Testis (tissue), 3 donors: ENCODE results near the gene RERE. TPM values are rescaled to one million over a fixed set of nuclear protein-coding genes. Genes with fewer than 3 reads are reported as not detected.

Experiments
- DNase-seq: peaks from one replicate; pipeline ENCODE4 v3.0.0-alpha.2; 2019
- H3K27ac ChIP-seq, 2 donors: fragments of 200-600 bp; sonication (generic); one replicate each; pipeline ENCODE4 v1.5.1; 2019
- H3K27me3 ChIP-seq: fragments of 200-600 bp; sonication (generic); one replicate; pipeline ENCODE4 v1.5.1; 2019
- H3K36me3 ChIP-seq: fragments of 200-600 bp; sonication (generic); one replicate; pipeline ENCODE4 v1.5.1; 2017; ENCODE audit warnings: low read depth; ENCODE audit errors: missing control alignments
- H3K4me1 ChIP-seq: fragments of 200-600 bp; sonication (generic); one replicate; pipeline ENCODE4 v1.5.1; 2019
- H3K4me3 ChIP-seq, 2 donors: fragments of 200-600 bp; sonication (generic); one replicate each; pipeline ENCODE4 v1.5.1; 2017 to 2019
- H3K9me3 ChIP-seq: fragments of 200-600 bp; sonication (generic); one replicate; pipeline ENCODE4 v1.5.1; 2017
- POLR2A ChIP-seq: fragments of 450-650 bp; IDR thresholded peaks from one replicate; pipeline ENCODE4 v1.6.1; 2017; ENCODE audit warnings: antibody characterized with exemption, mild to moderate bottlenecking, moderate library complexity
- WGBS, 2 donors: methylation state at CpG; one replicate each; pipeline ENCODE4 v1.1.5; 2018; 5-methylcytosine and 5-hydroxymethylcytosine counted together
- intact Hi-C: fragments of 100-400 bp; cut with DNase I; formaldehyde crosslinking; loops from one replicate; pipeline ENCODE4 v1.15.1; 2023; ENCODE audit warnings: low total_unique reads
- polyA plus RNA-seq: library from polyadenylated mRNA; stranded (reverse); fragments of 350-450 nt; fragmentation: Illumina TruSeq; extraction: RNeasy Lipid Tissue Mini Kit (QIAGEN cat#74804); gene quantifications from one replicate; pipeline ENCODE4 v1.2.3, GENCODE V29; 2014; ENCODE audit warnings: low read depth, low replicate concordance; ENCODE audit not compliant: insufficient read depth
- total RNA-seq, 2 donors: library from RNA; depleted of rRNA; stranded (reverse); fragments of >200 nt; gene quantifications; one replicate each; pipeline ENCODE4 v1.2.3, GENCODE V29; 2016
- TF ChIP-seq, protein P1 (sequence below), 3 experiments: fragments of 450-650 bp in 2 of 3; fragments of 200-600 bp in 1 of 3; sonication (generic) in 1 of 3; IDR thresholded peaks; one replicate each; pipeline ENCODE4 v1.5.1; 2016 to 2019; ENCODE audit warnings: antibody characterized with exemption in 3 of 3, mild to moderate bottlenecking in 2 of 3, moderate library complexity in 1 of 3

RERE gene
- total and polyA plus RNA-seq, 3 donors from 2014 or later: 90.8 to 229 (median 203) TPM

- Histone ChIP-seq H3K4me3 (no peak overlapping the region), H3K27ac (no peak overlapping the region), H3K4me1 (no peaks in the 10 kb centered on the region), H3K9me3 (no peaks in the 10 kb centered on the region), H3K27me3 (no peaks in the 10 kb centered on the region), H3K36me3 (no peaks in the 10 kb centered on the region)
- 97% methylated on average over 8 of the region's 8 CpGs for WGBS, 2 donors
- no peak for DNase-seq
- TF ChIP-seq, protein P1, sequence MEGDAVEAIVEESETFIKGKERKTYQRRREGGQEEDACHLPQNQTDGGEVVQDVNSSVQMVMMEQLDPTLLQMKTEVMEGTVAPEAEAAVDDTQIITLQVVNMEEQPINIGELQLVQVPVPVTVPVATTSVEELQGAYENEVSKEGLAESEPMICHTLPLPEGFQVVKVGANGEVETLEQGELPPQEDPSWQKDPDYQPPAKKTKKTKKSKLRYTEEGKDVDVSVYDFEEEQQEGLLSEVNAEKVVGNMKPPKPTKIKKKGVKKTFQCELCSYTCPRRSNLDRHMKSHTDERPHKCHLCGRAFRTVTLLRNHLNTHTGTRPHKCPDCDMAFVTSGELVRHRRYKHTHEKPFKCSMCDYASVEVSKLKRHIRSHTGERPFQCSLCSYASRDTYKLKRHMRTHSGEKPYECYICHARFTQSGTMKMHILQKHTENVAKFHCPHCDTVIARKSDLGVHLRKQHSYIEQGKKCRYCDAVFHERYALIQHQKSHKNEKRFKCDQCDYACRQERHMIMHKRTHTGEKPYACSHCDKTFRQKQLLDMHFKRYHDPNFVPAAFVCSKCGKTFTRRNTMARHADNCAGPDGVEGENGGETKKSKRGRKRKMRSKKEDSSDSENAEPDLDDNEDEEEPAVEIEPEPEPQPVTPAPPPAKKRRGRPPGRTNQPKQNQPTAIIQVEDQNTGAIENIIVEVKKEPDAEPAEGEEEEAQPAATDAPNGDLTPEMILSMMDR (IDR thresholded peaks at IDR 0.05): no peak
- no peak for TF ChIP-seq POLR2A
- intact Hi-C loops: no loop called here
These were observed 97.1 kb downstream of the RERE start for GRCh38 chr1:8720347-8720746.

GRCh38 chr1:8718850-8719361 lies 98.5 kb downstream of the RERE start:
- H3K27ac ChIP-seq: no peak overlapping the region
- intact Hi-C loops: no loop called here
- DNase-seq: no peak

DNA sequence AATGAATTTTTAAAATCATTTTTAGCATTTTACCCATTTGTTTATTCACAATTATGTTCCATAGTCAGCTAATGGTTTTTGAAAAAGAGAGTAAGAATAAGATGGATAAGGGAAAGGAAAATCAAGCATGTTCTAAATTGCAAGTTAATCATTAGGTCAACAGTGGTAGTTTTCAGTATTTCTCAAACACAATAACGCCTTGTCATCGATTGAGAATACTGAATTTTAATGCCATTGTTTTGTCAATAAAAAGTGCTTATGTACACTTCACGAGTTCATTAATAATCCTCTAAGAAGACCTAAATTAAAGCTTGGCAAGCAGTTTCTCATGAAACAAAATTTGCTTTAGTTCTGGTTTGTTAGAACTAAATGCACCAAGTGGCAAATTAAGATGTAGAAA lies 100.3 kb downstream of the RERE start:
- WGBS, 2 donors: 85 to 96% methylated on average over 3 of the region's 3 CpGs
- intact Hi-C loops: no loop called here
- Histone ChIP-seq H3K27ac (no peak overlapping the region), H3K4me1 (peaks cover 9% of the 10 kb centered on the region), H3K36me3 (no peaks in the 10 kb centered on the region), H3K27me3 (no peaks in the 10 kb centered on the region), H3K9me3 (no peaks in the 10 kb centered on the region), H3K4me3 (no peak overlapping the region)
- TF ChIP-seq, protein P1 (IDR thresholded peaks at IDR 0.05): no peak
- no peak for TF ChIP-seq POLR2A
- no peak for DNase-seq

More at GRCh38 chr1:8718850-8719361, 98.5 kb downstream of the RERE start:
- Histone ChIP-seq H3K4me1 (no peaks in the 10 kb centered on the region), H3K27me3 (no peaks in the 10 kb centered on the region), H3K4me3 (no peak overlapping the region), H3K9me3 (no peaks in the 10 kb centered on the region), H3K36me3 (no peaks in the 10 kb centered on the region)
- 60 to 69% methylated on average over 3 of the region's 3 CpGs for WGBS, 2 donors
- TF ChIP-seq, protein P1 (IDR thresholded peaks at IDR 0.05): peak in 1 of 3 experiments; percentile 17
- TF ChIP-seq POLR2A: no peak

GRCh38 chr1:8716238-8716637 lies 101.2 kb downstream of the RERE start:
- no peak for TF ChIP-seq POLR2A
- TF ChIP-seq, protein P1 (IDR thresholded peaks at IDR 0.05): no peak
- H3K27ac ChIP-seq: no peak overlapping the region
- H3K36me3 ChIP-seq: no peaks in the 10 kb centered on the region
- intact Hi-C loops: no loop called here
- no peak for DNase-seq
- H3K9me3 ChIP-seq: no peaks in the 10 kb centered on the region
- H3K27me3 ChIP-seq: no peaks in the 10 kb centered on the region
- H3K4me3 ChIP-seq: no peak overlapping the region
- WGBS, 2 donors: 92 to 100% methylated on average over 1 of the region's 1 CpG
- peaks cover 12% of the 10 kb centered on the region for H3K4me1 ChIP-seq

- no peaks in the 10 kb centered on the region for H3K27me3 ChIP-seq
- intact Hi-C loops: no loop called here
- H3K4me1 ChIP-seq: peaks cover 12% of the 10 kb centered on the region
- no peak overlapping the region for H3K4me3 ChIP-seq
- no peak for DNase-seq
- 83 to 92% methylated on average over 3 of the region's 3 CpGs for WGBS, 2 donors
- H3K36me3 ChIP-seq: no peaks in the 10 kb centered on the region
- TF ChIP-seq POLR2A: no peak
- TF ChIP-seq, protein P1 (IDR thresholded peaks at IDR 0.05): no peak
- no peaks in the 10 kb centered on the region for H3K9me3 ChIP-seq
- H3K27ac ChIP-seq: no peak overlapping the region
These were observed 103.3 kb downstream of the RERE start for GRCh38 chr1:8714173-8714572.
